Natural killer cell (primary cell): Measurements from ENCODE around the gene MYPOP. TPM values are rescaled to one million over a fixed set of nuclear protein-coding genes. Genes with fewer than 3 reads are reported as not detected.

Experiments used
- ATAC-seq, 3 donors: fragments of 150-1000 bp in 2 of 3; fragments of 200-7000 bp in 1 of 3; cut with Tn5 transposase; 1 replicate in 1 of 3; 2 replicates in 2 of 3; pipeline ENCODE4 v1.10.0; 2021; ENCODE audit warnings: mild to moderate bottlenecking in 2 of 3, moderate library complexity in 2 of 3
- DNase-seq, 2 donors: peaks; one replicate each; pipeline versions ENCODE4 v3.0.0 to v3.0.0-alpha.2; 2013 to 2021; ENCODE audit warnings: mixed read lengths in 1 of 2
- H3K27ac ChIP-seq: one replicate; pipeline ENCODE4 v1.5.1; 2013; ENCODE audit warnings: mild to moderate bottlenecking, low read length
- H3K27me3 ChIP-seq: one replicate; pipeline ENCODE4 v1.6.1; 2013; ENCODE audit warnings: low read length; ENCODE audit not compliant: control insufficient read depth, insufficient read depth
- H3K36me3 ChIP-seq: one replicate; pipeline ENCODE4 v1.6.1; 2013; ENCODE audit warnings: low read length; ENCODE audit not compliant: control insufficient read depth, insufficient read depth
- H3K4me1 ChIP-seq: one replicate; pipeline ENCODE4 v1.6.1; 2013; ENCODE audit warnings: low read length; ENCODE audit not compliant: control insufficient read depth, insufficient read depth
- H3K4me3 ChIP-seq: one replicate; pipeline ENCODE4 v1.5.1; 2013; ENCODE audit warnings: low read length
- H3K9me3 ChIP-seq: one replicate; pipeline ENCODE4 v1.6.1; 2013; ENCODE audit warnings: low read length; ENCODE audit not compliant: control insufficient read depth, insufficient read depth
- H3K27ac Mint-ChIP-seq, 2 donors: one replicate each; pipeline ENCODE4 v1.8.0; 2022; ENCODE audit warnings: mild to moderate bottlenecking in 2 of 2, mixed read lengths in 2 of 2, moderate library complexity in 1 of 2
- H3K27me3 Mint-ChIP-seq, 2 donors: one replicate each; pipeline ENCODE4 v1.8.0; 2022; ENCODE audit warnings: low read depth in 2 of 2, mixed read lengths in 2 of 2
- H3K36me3 Mint-ChIP-seq: one replicate; pipeline ENCODE4 v1.8.0; 2022; ENCODE audit warnings: mixed read lengths
- H3K4me1 Mint-ChIP-seq, 2 donors: one replicate each; pipeline ENCODE4 v1.8.0; 2022; ENCODE audit warnings: mixed read lengths in 2 of 2
- H3K4me3 Mint-ChIP-seq: one replicate; pipeline ENCODE4 v1.8.0; 2022; ENCODE audit warnings: mild to moderate bottlenecking, moderate library complexity, mixed read lengths
- H3K9me3 Mint-ChIP-seq, 2 donors: one replicate each; pipeline ENCODE4 v1.8.0; 2022; ENCODE audit warnings: mixed read lengths in 2 of 2
- WGBS: methylation state at CpG from one replicate; pipeline ENCODE4 v1.1.7; 2013; ENCODE audit warnings: missing lambda C conversion rate; ENCODE audit not compliant: insufficient coverage; 5-methylcytosine and 5-hydroxymethylcytosine counted together
- intact Hi-C: fragments of 100-400 bp; cut with micrococcal nuclease; formaldehyde crosslinking; loops from one replicate; pipeline ENCODE4 v1.14.2; 2022
- total RNA-seq, 4 donors: library from RNA; stranded (reverse); fragments of 120-200 nt in 1 of 4; gene quantifications; one replicate each; pipeline versions ENCODE4 v1.2.3 to v1.2.4, GENCODE V29; 2013 to 2022
- TF ChIP-seq, protein P1 (sequence below): fragments of 200-600 bp; IDR thresholded peaks from one replicate; pipeline ENCODE4 v1.8.0; 2022; ENCODE audit warnings: antibody characterized with exemption

Gene MYPOP
- total RNA-seq, 3 donors from 2014 or later (not counting 1 experiment from before 2014, with no cell fraction given), result 7.0 to 8.4 (median 7.2) TPM

GRCh38 chr19:45939792-45940514, 37.5 kb upstream of the MYPOP start:
- WGBS, result 34% methylated on average over 67 of the region's 67 CpGs
- intact Hi-C loops, result no loop called here
- H3K36me3 ChIP-seq, result no peaks in the 10 kb centered on the region
- TF ChIP-seq, protein P1, sequence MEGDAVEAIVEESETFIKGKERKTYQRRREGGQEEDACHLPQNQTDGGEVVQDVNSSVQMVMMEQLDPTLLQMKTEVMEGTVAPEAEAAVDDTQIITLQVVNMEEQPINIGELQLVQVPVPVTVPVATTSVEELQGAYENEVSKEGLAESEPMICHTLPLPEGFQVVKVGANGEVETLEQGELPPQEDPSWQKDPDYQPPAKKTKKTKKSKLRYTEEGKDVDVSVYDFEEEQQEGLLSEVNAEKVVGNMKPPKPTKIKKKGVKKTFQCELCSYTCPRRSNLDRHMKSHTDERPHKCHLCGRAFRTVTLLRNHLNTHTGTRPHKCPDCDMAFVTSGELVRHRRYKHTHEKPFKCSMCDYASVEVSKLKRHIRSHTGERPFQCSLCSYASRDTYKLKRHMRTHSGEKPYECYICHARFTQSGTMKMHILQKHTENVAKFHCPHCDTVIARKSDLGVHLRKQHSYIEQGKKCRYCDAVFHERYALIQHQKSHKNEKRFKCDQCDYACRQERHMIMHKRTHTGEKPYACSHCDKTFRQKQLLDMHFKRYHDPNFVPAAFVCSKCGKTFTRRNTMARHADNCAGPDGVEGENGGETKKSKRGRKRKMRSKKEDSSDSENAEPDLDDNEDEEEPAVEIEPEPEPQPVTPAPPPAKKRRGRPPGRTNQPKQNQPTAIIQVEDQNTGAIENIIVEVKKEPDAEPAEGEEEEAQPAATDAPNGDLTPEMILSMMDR, result no peak
- Mint-ChIP-seq H3K27me3 (peaks cover 41 to 51% of the 10 kb centered on the region in 2 donors), H3K27ac (no peak overlapping the region), H3K36me3 (no peaks in the 10 kb centered on the region), H3K4me3 (no peak overlapping the region), H3K4me1 (no peaks in the 10 kb centered on the region), H3K9me3 (no peaks in the 10 kb centered on the region)
- DNase-seq (no peak), ATAC-seq (no peak)
- H3K27ac ChIP-seq, result no peak overlapping the region
- peaks cover 2% of the 10 kb centered on the region for H3K27me3 ChIP-seq
- no peak overlapping the region for H3K4me3 ChIP-seq
- peaks cover 2% of the 10 kb centered on the region for H3K4me1 ChIP-seq
- H3K9me3 ChIP-seq, result no peaks in the 10 kb centered on the region

DNA sequence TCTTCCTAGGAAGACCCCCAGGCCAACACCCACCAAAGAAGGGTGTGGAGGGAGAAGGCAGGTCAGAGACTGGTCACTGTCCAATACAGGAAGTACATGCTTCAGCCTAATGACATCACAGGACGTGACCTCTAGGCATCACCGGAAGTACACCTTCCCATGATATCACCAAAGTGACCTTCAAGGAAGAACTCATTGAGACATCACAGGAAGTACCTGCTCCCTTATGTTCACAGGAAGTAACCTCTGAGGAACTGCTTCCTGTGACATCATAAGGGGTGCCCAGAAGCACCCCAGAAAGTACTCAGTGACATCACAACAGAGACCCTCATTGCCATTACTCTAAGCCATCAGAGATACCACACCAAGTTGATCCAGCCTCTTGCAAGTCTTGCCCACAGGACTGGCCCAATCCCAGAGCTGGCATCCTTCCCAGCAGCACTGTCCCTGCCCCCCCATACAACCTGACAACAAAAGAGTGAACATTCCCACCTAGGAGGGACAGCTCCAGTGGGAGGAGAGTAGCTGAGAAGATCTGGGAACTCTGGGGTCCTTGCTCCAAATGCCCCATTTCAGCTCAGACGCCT, 36.4 kb upstream of the MYPOP start:
- H3K4me3 ChIP-seq, result no peak overlapping the region
- H3K36me3 Mint-ChIP-seq, result no peaks in the 10 kb centered on the region
- no peak for ATAC-seq
- H3K36me3 ChIP-seq, result no peaks in the 10 kb centered on the region
- H3K27me3 Mint-ChIP-seq, result peaks cover 37 to 51% of the 10 kb centered on the region in 2 donors
- WGBS, result 67% methylated on average over 2 of the region's 3 CpGs
- no peak for DNase-seq
- TF ChIP-seq, protein P1, result no peak
- H3K27me3 ChIP-seq, result no peaks in the 10 kb centered on the region
- no peak overlapping the region for H3K27ac ChIP-seq
- peaks cover 2% of the 10 kb centered on the region for H3K4me1 ChIP-seq
- no peak overlapping the region for H3K27ac Mint-ChIP-seq
- no peaks in the 10 kb centered on the region for H3K4me1 Mint-ChIP-seq
- H3K9me3 Mint-ChIP-seq, result no peaks in the 10 kb centered on the region
- no peaks in the 10 kb centered on the region for H3K9me3 ChIP-seq
- intact Hi-C loops, result no loop called here
- H3K4me3 Mint-ChIP-seq, result no peak overlapping the region

GRCh38 chr19:45935267-45935666, 32.9 kb upstream of the MYPOP start:
- H3K27me3 Mint-ChIP-seq, result peaks cover 25 to 53% of the 10 kb centered on the region in 2 donors
- DNase-seq, result no peak
- no peak overlapping the region for H3K27ac Mint-ChIP-seq

More at GRCh38 chr19:45935267-45935666, 32.9 kb upstream of the MYPOP start:
- Histone ChIP-seq H3K9me3 (no peaks in the 10 kb centered on the region), H3K27me3 (no peaks in the 10 kb centered on the region), H3K36me3 (no peaks in the 10 kb centered on the region), H3K27ac (no peak overlapping the region), H3K4me1 (no peaks in the 10 kb centered on the region), H3K4me3 (no peak overlapping the region)
- H3K36me3 Mint-ChIP-seq, result no peaks in the 10 kb centered on the region
- 71% methylated on average over 19 of the region's 19 CpGs for WGBS
- no peak for ATAC-seq
- intact Hi-C loops, result no loop called here
- H3K4me3 Mint-ChIP-seq, result no peak overlapping the region
- no peaks in the 10 kb centered on the region for H3K9me3 Mint-ChIP-seq
- TF ChIP-seq, protein P1, result no peak
- H3K4me1 Mint-ChIP-seq, result no peaks in the 10 kb centered on the region
